ENCODE measurements around the gene FCAR. TPM values are rescaled to one million over a fixed set of nuclear protein-coding genes. Genes with fewer than 3 reads are reported as not detected.
A peak's percentile ranks its signal among the peaks of the same experiment; 100 is the strongest.
"Not testable (repeated sequence)": the region's sequence is repeated elsewhere in the genome, so short reads cannot be mapped to it uniquely, and the experiment has no call there.

Gene FCAR
- total and polyA plus RNA-seq, 12 donors: 0.19 to 1.8 (median 0.67) TPM; not detected in 4

- Histone ChIP-seq H3K4me3 (no peak overlapping the region), H3K36me3 (no peaks in the 10 kb centered on the region), H3K27ac (no peak overlapping the region), H3K9me3 (no peaks in the 10 kb centered on the region), H3K27me3 (peaks cover 0 to 25% (median 16%) of the 10 kb centered on the region in 7 donors), H3K4me1 (no peaks in the 10 kb centered on the region)
- intact Hi-C loops (cut with DNase I): no loop called here
- DNase-seq: no peak
- no peak for ATAC-seq
- whole genome bisulfite sequencing, 2 donors: 85% methylated on average over 7 of the region's 7 CpGs
- no peak for TF ChIP-seq CTCF (IDR thresholded peaks at IDR 0.05)
Measured at GRCh38 chr19:54906819-54907218, 32.8 kb downstream of the FCAR start.

- 47 to 56% methylated on average over 3 to 4 of the region's 5 CpGs for WGBS, 2 donors
- DNase-seq, H3K4me1 ChIP-seq: not testable (repeated sequence)
Measured at GRCh38 chr19:54907899-54908298, 33.9 kb downstream of the FCAR start.

GRCh38 chr19:54916822-54917221 is 42.8 kb downstream of the FCAR start:
- no peak for TF ChIP-seq CTCF (IDR thresholded peaks at IDR 0.05)
- DNase-seq (no peak), ATAC-seq (no peak)
- whole genome bisulfite sequencing, 2 donors: 66 to 70% methylated on average over 11 of the region's 11 CpGs
- H3K9me3 ChIP-seq: no peaks in the 10 kb centered on the region
- H3K27me3 ChIP-seq: peaks cover 0 to 34% (median 11%) of the 10 kb centered on the region in 7 donors
- no peak overlapping the region for H3K27ac ChIP-seq
- no peak overlapping the region for H3K4me3 ChIP-seq
- no peaks in the 10 kb centered on the region for H3K4me1 ChIP-seq
- intact Hi-C loops (cut with DNase I): no loop called here
- H3K36me3 ChIP-seq: no peaks in the 10 kb centered on the region

More at GRCh38 chr19:54907899-54908298, 33.9 kb downstream of the FCAR start:
- intact Hi-C loops (cut with DNase I); H3K36me3 ChIP-seq; H3K27ac ChIP-seq; H3K4me3 ChIP-seq; ATAC-seq; H3K9me3 ChIP-seq: not testable (repeated sequence)
- H3K27me3 ChIP-seq: peaks cover 0 to 25% (median 16%) of the 10 kb centered on the region in 7 donors

GRCh38 chr19:54918499-54918898 is 44.5 kb downstream of the FCAR start:
- DNase-seq: no peak
- H3K4me1 ChIP-seq: no peaks in the 10 kb centered on the region
- H3K4me3 ChIP-seq: no peak overlapping the region
- no peaks in the 10 kb centered on the region for H3K36me3 ChIP-seq
- WGBS, 2 donors: 83% methylated on average over 9 of the region's 9 CpGs
- H3K9me3 ChIP-seq: no peaks in the 10 kb centered on the region
- intact Hi-C loops (cut with DNase I): no loop called here
- TF ChIP-seq CTCF (IDR thresholded peaks at IDR 0.05): no peak
- ATAC-seq: no peak
- peaks cover 0 to 39% (median 13%) of the 10 kb centered on the region in 7 donors for H3K27me3 ChIP-seq
- no peak overlapping the region for H3K27ac ChIP-seq

GRCh38 chr19:54919646-54920563 is 45.9 kb downstream of the FCAR start:
- ATAC-seq; DNase-seq; H3K4me1 ChIP-seq; H3K36me3 ChIP-seq; H3K4me3 ChIP-seq; H3K27ac ChIP-seq; intact Hi-C loops (cut with DNase I); H3K9me3 ChIP-seq: not testable (repeated sequence)
- WGBS, 2 donors: 35 to 40% methylated on average over 21 to 23 of the region's 24 CpGs
- H3K27me3 ChIP-seq: peaks cover 0 to 31% (median 13%) of the 10 kb centered on the region in 7 donors
- TF ChIP-seq CTCF (IDR thresholded peaks at IDR 0.05): peak in 6 of 9 donors; percentile 29 to 49 (median 40)
